ENCODE data around the gene ADIRF. TPM values are rescaled to one million over a fixed set of nuclear protein-coding genes. Genes with fewer than 3 reads are reported as not detected.
"Not testable (repeated sequence)": the region's sequence is repeated elsewhere in the genome, so short reads cannot be mapped to it uniquely, and the experiment has no call there.

Gene ADIRF
- polyA plus RNA-seq, 1 donor from 2014 or later = not detected

DNA sequence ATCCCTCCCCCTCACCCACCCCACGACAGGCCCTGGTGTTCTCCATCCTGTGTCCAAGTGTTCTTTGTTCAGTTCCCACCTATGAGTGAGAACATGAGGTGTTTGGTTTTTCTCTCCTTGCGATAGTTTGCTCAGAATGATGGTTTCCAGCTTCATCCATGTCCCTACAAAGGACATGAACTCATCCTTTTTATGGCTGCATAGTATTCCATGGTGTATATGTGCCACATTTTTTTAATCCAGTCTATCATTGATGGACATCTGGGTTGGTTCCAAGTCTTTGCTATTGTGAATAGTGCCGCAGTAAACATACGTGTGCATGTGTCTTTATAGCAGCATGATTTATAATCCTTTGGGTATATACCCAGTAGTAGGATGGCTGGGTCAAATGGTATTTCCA is 16.2 kb downstream of the ADIRF start:
- H3K9me3 ChIP-seq (ENCODE audit: low read length); H3K79me2 ChIP-seq (replicated peaks; ENCODE audit: insufficient read depth, low read length); H3K9ac ChIP-seq (ENCODE audit: low read length); H2AFZ ChIP-seq (ENCODE audit: low read depth, low read length); H4K20me1 ChIP-seq (ENCODE audit: insufficient read depth); H3K4me2 ChIP-seq (ENCODE audit: low read length); H3K36me3 ChIP-seq (ENCODE audit: insufficient read depth, low read length); H3K4me3 ChIP-seq (ENCODE audit: low read length); H3K27ac ChIP-seq (ENCODE audit: low read length); H3F3A ChIP-seq (ENCODE audit: insufficient read depth, low read length, poor library complexity, severe bottlenecking); H3K27me3 ChIP-seq (ENCODE audit: insufficient read depth, low read depth, low read length); H3K9me2 ChIP-seq (ENCODE audit: insufficient read depth, low read length): not testable (repeated sequence)

DNA sequence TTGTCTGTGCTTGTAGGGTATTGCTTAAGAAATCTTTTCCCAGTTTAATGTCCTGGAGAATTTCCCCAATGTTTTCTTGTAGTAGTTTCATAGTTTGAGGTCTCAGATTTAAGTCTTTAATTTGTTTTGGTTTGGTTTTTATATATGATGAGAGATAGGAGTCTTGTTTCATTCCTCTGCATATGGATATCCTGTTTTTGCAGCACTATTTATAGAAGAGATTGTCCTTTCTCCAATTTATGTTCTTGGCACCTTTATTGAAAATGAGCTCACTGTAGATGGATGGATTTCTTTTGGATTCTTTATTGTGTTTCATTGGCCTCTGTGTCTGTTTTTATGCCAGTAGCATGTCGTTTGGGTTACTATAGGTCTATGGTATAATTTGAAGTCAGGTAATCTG is 20.2 kb downstream of the ADIRF start:
- Histone ChIP-seq H3K27me3 (ENCODE audit: insufficient read depth, low read depth, low read length) (no peaks in the 10 kb centered on the region), H3K9ac (ENCODE audit: low read length) (no peak overlapping the region), H3F3A (ENCODE audit: insufficient read depth, low read length, poor library complexity, severe bottlenecking) (no peaks in the 10 kb centered on the region), H2AFZ (ENCODE audit: low read depth, low read length) (no peak overlapping the region), H3K9me3 (ENCODE audit: low read length) (no peaks in the 10 kb centered on the region), H4K20me1 (ENCODE audit: insufficient read depth) (no peaks in the 10 kb centered on the region), H3K79me2 (replicated peaks; ENCODE audit: insufficient read depth, low read length) (no peaks in the 10 kb centered on the region), H3K4me2 (ENCODE audit: low read length) (no peak overlapping the region), H3K27ac (ENCODE audit: low read length) (no peak overlapping the region), H3K9me2 (ENCODE audit: insufficient read depth, low read length) (no peaks in the 10 kb centered on the region), H3K36me3 (ENCODE audit: insufficient read depth, low read length) (no peaks in the 10 kb centered on the region), H3K4me3 (ENCODE audit: low read length) (no peak overlapping the region)
- TF ChIP-seq POLR2AphosphoS5 (IDR thresholded peaks at IDR 0.05) (no peak), EP300 (conservative IDR thresholded peaks at IDR 0.05; ENCODE audit: poor library complexity, severe bottlenecking) (no peak), MXI1 (conservative IDR thresholded peaks at IDR 0.05; ENCODE audit: poor library complexity, severe bottlenecking) (no peak), EZH2 (IDR thresholded peaks at IDR 0.05; ENCODE audit: borderline replicate concordance, insufficient read depth, low read length, poor library complexity, severe bottlenecking) (no peak), RAD21 (conservative IDR thresholded peaks at IDR 0.05) (no peak), SMC3 (conservative IDR thresholded peaks at IDR 0.05; ENCODE audit: poor library complexity) (no peak), TAF1 (IDR thresholded peaks at IDR 0.05; ENCODE audit: low read depth) (no peak)
- TF ChIP-seq, protein P1, sequence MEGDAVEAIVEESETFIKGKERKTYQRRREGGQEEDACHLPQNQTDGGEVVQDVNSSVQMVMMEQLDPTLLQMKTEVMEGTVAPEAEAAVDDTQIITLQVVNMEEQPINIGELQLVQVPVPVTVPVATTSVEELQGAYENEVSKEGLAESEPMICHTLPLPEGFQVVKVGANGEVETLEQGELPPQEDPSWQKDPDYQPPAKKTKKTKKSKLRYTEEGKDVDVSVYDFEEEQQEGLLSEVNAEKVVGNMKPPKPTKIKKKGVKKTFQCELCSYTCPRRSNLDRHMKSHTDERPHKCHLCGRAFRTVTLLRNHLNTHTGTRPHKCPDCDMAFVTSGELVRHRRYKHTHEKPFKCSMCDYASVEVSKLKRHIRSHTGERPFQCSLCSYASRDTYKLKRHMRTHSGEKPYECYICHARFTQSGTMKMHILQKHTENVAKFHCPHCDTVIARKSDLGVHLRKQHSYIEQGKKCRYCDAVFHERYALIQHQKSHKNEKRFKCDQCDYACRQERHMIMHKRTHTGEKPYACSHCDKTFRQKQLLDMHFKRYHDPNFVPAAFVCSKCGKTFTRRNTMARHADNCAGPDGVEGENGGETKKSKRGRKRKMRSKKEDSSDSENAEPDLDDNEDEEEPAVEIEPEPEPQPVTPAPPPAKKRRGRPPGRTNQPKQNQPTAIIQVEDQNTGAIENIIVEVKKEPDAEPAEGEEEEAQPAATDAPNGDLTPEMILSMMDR (IDR thresholded peaks at IDR 0.05; ENCODE audit: poor library complexity, severe bottlenecking) = no peak
- TF ChIP-seq, protein P2, sequence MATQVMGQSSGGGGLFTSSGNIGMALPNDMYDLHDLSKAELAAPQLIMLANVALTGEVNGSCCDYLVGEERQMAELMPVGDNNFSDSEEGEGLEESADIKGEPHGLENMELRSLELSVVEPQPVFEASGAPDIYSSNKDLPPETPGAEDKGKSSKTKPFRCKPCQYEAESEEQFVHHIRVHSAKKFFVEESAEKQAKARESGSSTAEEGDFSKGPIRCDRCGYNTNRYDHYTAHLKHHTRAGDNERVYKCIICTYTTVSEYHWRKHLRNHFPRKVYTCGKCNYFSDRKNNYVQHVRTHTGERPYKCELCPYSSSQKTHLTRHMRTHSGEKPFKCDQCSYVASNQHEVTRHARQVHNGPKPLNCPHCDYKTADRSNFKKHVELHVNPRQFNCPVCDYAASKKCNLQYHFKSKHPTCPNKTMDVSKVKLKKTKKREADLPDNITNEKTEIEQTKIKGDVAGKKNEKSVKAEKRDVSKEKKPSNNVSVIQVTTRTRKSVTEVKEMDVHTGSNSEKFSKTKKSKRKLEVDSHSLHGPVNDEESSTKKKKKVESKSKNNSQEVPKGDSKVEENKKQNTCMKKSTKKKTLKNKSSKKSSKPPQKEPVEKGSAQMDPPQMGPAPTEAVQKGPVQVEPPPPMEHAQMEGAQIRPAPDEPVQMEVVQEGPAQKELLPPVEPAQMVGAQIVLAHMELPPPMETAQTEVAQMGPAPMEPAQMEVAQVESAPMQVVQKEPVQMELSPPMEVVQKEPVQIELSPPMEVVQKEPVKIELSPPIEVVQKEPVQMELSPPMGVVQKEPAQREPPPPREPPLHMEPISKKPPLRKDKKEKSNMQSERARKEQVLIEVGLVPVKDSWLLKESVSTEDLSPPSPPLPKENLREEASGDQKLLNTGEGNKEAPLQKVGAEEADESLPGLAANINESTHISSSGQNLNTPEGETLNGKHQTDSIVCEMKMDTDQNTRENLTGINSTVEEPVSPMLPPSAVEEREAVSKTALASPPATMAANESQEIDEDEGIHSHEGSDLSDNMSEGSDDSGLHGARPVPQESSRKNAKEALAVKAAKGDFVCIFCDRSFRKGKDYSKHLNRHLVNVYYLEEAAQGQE (IDR thresholded peaks at IDR 0.05; ENCODE audit: borderline replicate concordance) = no peak

DNA sequence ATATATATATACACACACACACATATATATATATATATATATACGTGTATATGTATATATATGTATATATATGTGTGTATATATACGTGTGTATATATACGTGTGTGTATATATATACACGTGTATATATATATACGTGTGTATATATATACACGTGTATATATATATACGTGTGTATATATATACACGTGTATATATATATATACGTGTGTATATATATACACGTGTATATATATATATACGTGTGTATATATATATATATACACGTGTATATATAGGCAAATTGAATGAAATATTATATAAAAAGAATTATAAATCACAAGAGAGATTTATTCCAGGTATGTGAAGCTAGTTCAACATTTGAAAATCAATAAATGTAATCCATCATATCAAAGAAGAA is 23.1 kb downstream of the ADIRF start:
- not testable (repeated sequence) for H3K4me2 ChIP-seq (ENCODE audit: low read length); H3K9me3 ChIP-seq (ENCODE audit: low read length); H3K9ac ChIP-seq (ENCODE audit: low read length); H3K27me3 ChIP-seq (ENCODE audit: insufficient read depth, low read depth, low read length); H4K20me1 ChIP-seq (ENCODE audit: insufficient read depth); H3F3A ChIP-seq (ENCODE audit: insufficient read depth, low read length, poor library complexity, severe bottlenecking); H3K27ac ChIP-seq (ENCODE audit: low read length); H2AFZ ChIP-seq (ENCODE audit: low read depth, low read length); H3K9me2 ChIP-seq (ENCODE audit: insufficient read depth, low read length); H3K36me3 ChIP-seq (ENCODE audit: insufficient read depth, low read length); H3K4me3 ChIP-seq (ENCODE audit: low read length); H3K79me2 ChIP-seq (replicated peaks; ENCODE audit: insufficient read depth, low read length)
